ENCODE data around the gene TOM1L2. TPM values are rescaled to one million over a fixed set of nuclear protein-coding genes. Genes with fewer than 3 reads are reported as not detected.

Gene TOM1L2
- total RNA-seq, 1 experiment from 2014 or later = 45.2 TPM

- no peak overlapping the region for H3K27ac ChIP-seq (ENCODE audit: low read length)
- H3K27me3 ChIP-seq (ENCODE audit: control insufficient read depth, insufficient read depth, low read length) = no peaks in the 10 kb centered on the region
- no peak overlapping the region for H3K4me3 ChIP-seq (ENCODE audit: low read depth in 2 of 2, low read length in 2 of 2)
- intact Hi-C loops (cut with micrococcal nuclease; ENCODE audit: unreplicated experiment) (no loop called here), in situ Hi-C loops (cut with HindIII; ENCODE audit: low pct_unique_long_range_greater_than_20kb, low sequenced_read_pairs) (no loop called here)
- H3K36me3 ChIP-seq (ENCODE audit: control insufficient read depth, insufficient read depth, low read length) = peaks cover 2% of the 10 kb centered on the region; the same call in 1 of the 2 replicates
- no peak for TF ChIP-seq CTCF (IDR thresholded peaks at IDR 0.05)
- no peak for TF ChIP-seq SIN3A (IDR thresholded peaks at IDR 0.05; ENCODE audit: borderline replicate concordance, insufficient read depth, low read depth, low read length)
- no peak for TF ChIP-seq TCF7L2 (IDR thresholded peaks at IDR 0.05; ENCODE audit: low read depth, low read length)
- no peak for TF ChIP-seq REST (IDR thresholded peaks at IDR 0.05; ENCODE audit: insufficient read depth in 1 of 2, low read depth in 2 of 2, low read length in 1 of 2)
- TF ChIP-seq POLR2AphosphoS5 (IDR thresholded peaks at IDR 0.05; ENCODE audit: low read depth, low read length) = no peak
- ATAC-seq (no peak), DNase-seq (ENCODE audit: low read depth, low spot score) (no peak)
- no TSS peak for BruUV-seq (replicated peaks)
- CTCF ChIA-PET = no interaction called here
- no peaks in the 10 kb centered on the region for H3K4me1 ChIP-seq (ENCODE audit: control insufficient read depth, insufficient read depth, low read length)
- H3K9me3 ChIP-seq (ENCODE audit: control insufficient read depth, insufficient read depth, low read depth, low read length) = no peaks in the 10 kb centered on the region
- POLR2A ChIA-PET = interaction anchor here (0.6 kb wide), 1 partner anchor 146 kb away, joined by 4 read pairs; no protein-coding TSS in a partner anchor
Measured at GRCh38 chr17:17865035-17865434, 107.2 kb downstream of the TOM1L2 start.

GRCh38 chr17:17860766-17861107 is 111.5 kb downstream of the TOM1L2 start:
- in situ Hi-C loops (cut with HindIII; ENCODE audit: low pct_unique_long_range_greater_than_20kb, low sequenced_read_pairs) = no loop called here
- no peaks in the 10 kb centered on the region for H3K36me3 ChIP-seq (ENCODE audit: control insufficient read depth, insufficient read depth, low read length)
- TF ChIP-seq SIN3A (IDR thresholded peaks at IDR 0.05; ENCODE audit: borderline replicate concordance, insufficient read depth, low read depth, low read length) (no peak), TCF7L2 (IDR thresholded peaks at IDR 0.05; ENCODE audit: low read depth, low read length) (no peak), POLR2AphosphoS5 (IDR thresholded peaks at IDR 0.05; ENCODE audit: low read depth, low read length) (no peak), REST (IDR thresholded peaks at IDR 0.05; ENCODE audit: insufficient read depth in 1 of 2, low read depth in 2 of 2, low read length in 1 of 2) (no peak), CTCF (IDR thresholded peaks at IDR 0.05) (no peak)
- DNase-seq (ENCODE audit: low read depth, low spot score) (no peak), ATAC-seq (peak; percentile 32; the same call in 1 of the 2 replicates)
- H3K27ac ChIP-seq (ENCODE audit: low read length) = no peak overlapping the region
- no peaks in the 10 kb centered on the region for H3K4me1 ChIP-seq (ENCODE audit: control insufficient read depth, insufficient read depth, low read length)
- intact Hi-C loops (cut with micrococcal nuclease; ENCODE audit: unreplicated experiment) = no loop called here
- H3K4me3 ChIP-seq (ENCODE audit: low read depth in 2 of 2, low read length in 2 of 2) = no peak overlapping the region
- no peaks in the 10 kb centered on the region for H3K27me3 ChIP-seq (ENCODE audit: control insufficient read depth, insufficient read depth, low read length)
- no TSS peak for BruUV-seq (replicated peaks)
- ChIA-PET POLR2A (interaction anchor here (0.7 kb wide), 1 partner anchor 19 kb away, joined by 3 read pairs; no protein-coding TSS in a partner anchor), CTCF (interaction anchor here (0.5 kb wide), 1 partner anchor 241 kb away, joined by 4 read pairs; no protein-coding TSS in a partner anchor)
- no peaks in the 10 kb centered on the region for H3K9me3 ChIP-seq (ENCODE audit: control insufficient read depth, insufficient read depth, low read depth, low read length)

Measured in Panc1 (cell line).